OCI-LY7 (cell line): Measurements from ENCODE around the gene DPY19L2.
"Not testable (repeated sequence)": the region's sequence is repeated elsewhere in the genome, so short reads cannot be mapped to it uniquely, and the experiment has no call there.

ENCODE experiments used
- CTCF ChIP-seq: fragments of 200-600 bp; sonication (generic); conservative IDR thresholded peaks from 2 replicates; pipeline ENCODE4 v1.5.1; 2014; ENCODE audit warnings: mild to moderate bottlenecking, antibody characterized with exemption, low read length, moderate library complexity, mixed read lengths
- EZH2phosphoT487 ChIP-seq: fragments of 200-600 bp; sonication (generic); IDR thresholded peaks from 2 replicates; pipeline ENCODE4 v1.6.1; 2018; ENCODE audit warnings: low read depth, borderline replicate concordance, mild to moderate bottlenecking, mixed run types, antibody characterized with exemption, low read length, moderate library complexity, mixed read lengths

GRCh38 chr12:63538656-63539055 is 129.6 kb downstream of the DPY19L2 start:
- not testable (repeated sequence) for TF ChIP-seq CTCF, EZH2phosphoT487
